A673 (cell line): ENCODE data around the gene GLDC. TPM values are rescaled to one million over a fixed set of nuclear protein-coding genes. Genes with fewer than 3 reads are reported as not detected.

Experiments used
- BruUV-seq: library from RNA; stranded (reverse); fragments of 400-500 nt; replicated peaks from 2 replicates; lab custom pipeline; 2021; lab: Mats Ljungman, UMichigan
- CTCF ChIA-PET: fragments of 300-600 bp; sonication (Branson Sonifier 250); formaldehyde crosslinking; loops from one replicate; lab custom pipeline; 2022; ENCODE audit warnings: antibody characterized with exemption; lab: Charles Lee
- POLR2A ChIA-PET: fragments of 300-600 bp; sonication (Branson Sonifier 250); formaldehyde crosslinking; loops from one replicate; lab custom pipeline; 2022; ENCODE audit warnings: antibody characterized with exemption; ENCODE audit not compliant: low non-redundant PET; lab: Charles Lee
- DNase-seq: peaks from one replicate; pipeline ENCODE4 v3.0.0-alpha.2; 2015; ENCODE audit warnings: low spot score
- H3K27ac ChIP-seq: fragments of 200-600 bp; sonication (generic); 2 replicates; pipeline ENCODE4 v1.5.1; 2016; ENCODE audit warnings: mixed run types, low read depth, mild to moderate bottlenecking, mixed read lengths, antibody characterized with exemption, low read length; ENCODE audit not compliant: poor library complexity, severe bottlenecking
- H3K27me3 ChIP-seq: fragments of 200-600 bp; sonication (generic); replicated peaks from 2 replicates; pipeline ENCODE4 v1.6.1; 2017; ENCODE audit warnings: mixed run types, low read depth, mild to moderate bottlenecking, mixed read lengths, antibody characterized with exemption, low read length; ENCODE audit not compliant: insufficient read depth, poor library complexity
- H3K36me3 ChIP-seq: fragments of 200-600 bp; sonication (generic); 2 replicates; pipeline ENCODE4 v1.6.1; 2016; ENCODE audit warnings: mixed run types, mild to moderate bottlenecking, mixed read lengths, antibody characterized with exemption, low read length; ENCODE audit not compliant: insufficient read depth, poor library complexity, severe bottlenecking
- H3K4me1 ChIP-seq: fragments of 200-600 bp; sonication (generic); 2 replicates; pipeline ENCODE4 v1.6.1; 2017; ENCODE audit warnings: mixed run types, mild to moderate bottlenecking, mixed read lengths, antibody characterized with exemption, low read length; ENCODE audit not compliant: insufficient read depth, poor library complexity, severe bottlenecking
- H3K4me3 ChIP-seq: fragments of 200-600 bp; sonication (generic); 2 replicates; pipeline ENCODE4 v1.5.1; 2016; ENCODE audit warnings: low read depth, mixed run types, mild to moderate bottlenecking, mixed read lengths, low read length; ENCODE audit not compliant: poor library complexity, severe bottlenecking
- H3K9me3 ChIP-seq: fragments of 200-600 bp; sonication (generic); 2 replicates; pipeline ENCODE4 v1.6.1; 2016; ENCODE audit warnings: mixed run types, low read depth, mild to moderate bottlenecking, mixed read lengths, antibody characterized with exemption, low read length; ENCODE audit not compliant: poor library complexity, severe bottlenecking
- CTCF ChIP-seq: fragments of 300-800, 200-600 bp; sonication (generic); conservative IDR thresholded peaks from 2 replicates; pipeline ENCODE4 v1.5.1; 2017; ENCODE audit warnings: low read depth, mild to moderate bottlenecking, antibody characterized with exemption, low read length, moderate library complexity, mixed read lengths
- EZH2 ChIP-seq: fragments of 200-600 bp; sonication (generic); IDR thresholded peaks from 2 replicates; pipeline ENCODE4 v1.6.1; 2017; ENCODE audit warnings: borderline replicate concordance, low read depth, mild to moderate bottlenecking, mixed read lengths, antibody characterized with exemption, low read length; ENCODE audit not compliant: poor library complexity, severe bottlenecking
- intact Hi-C: fragments of 100-400 bp; cut with micrococcal nuclease; formaldehyde crosslinking; loops from one replicate; pipeline ENCODE4 v1.10.0; 2022; ENCODE audit not compliant: unreplicated experiment
- total RNA-seq: library from RNA; stranded (reverse); gene quantifications from 2 replicates; pipeline ENCODE4 v1.2.3, GENCODE V29; 2021

GLDC gene
- total RNA-seq, 1 experiment from 2014 or later = 0.32 TPM

- no TSS peak for BruUV-seq
- CTCF ChIA-PET = no interaction called here
- no peak for DNase-seq
- TF ChIP-seq CTCF (no peak), EZH2 (no peak)
- Histone ChIP-seq H3K27me3 (no peaks in the 10 kb centered on the region), H3K36me3 (no peaks in the 10 kb centered on the region), H3K4me1 (no peaks in the 10 kb centered on the region), H3K27ac (no peak overlapping the region), H3K9me3 (no peaks in the 10 kb centered on the region), H3K4me3 (no peak overlapping the region)
- POLR2A ChIA-PET = no interaction called here
- intact Hi-C loops = no loop called here
These were observed 33.7 kb downstream of the GLDC start for GRCh38 chr9:6611865-6612264.

GRCh38 chr9:6610073-6610472 lies 35.5 kb downstream of the GLDC start:
- no peaks in the 10 kb centered on the region for H3K4me1 ChIP-seq
- no peaks in the 10 kb centered on the region for H3K9me3 ChIP-seq
- no TSS peak for BruUV-seq
- ChIA-PET CTCF (interaction anchor here (0.6 kb wide), 1 partner anchor 28 kb away, joined by 3 read pairs; no protein-coding TSS in a partner anchor), POLR2A (no interaction called here)
- TF ChIP-seq EZH2 = no peak
- TF ChIP-seq CTCF = no peak
- H3K27ac ChIP-seq = no peak overlapping the region
- no peaks in the 10 kb centered on the region for H3K36me3 ChIP-seq
- intact Hi-C loops = no loop called here
- no peak for DNase-seq
- no peaks in the 10 kb centered on the region for H3K27me3 ChIP-seq
- no peak overlapping the region for H3K4me3 ChIP-seq

GRCh38 chr9:6609497-6610016 lies 36.0 kb downstream of the GLDC start:
- H3K27me3 ChIP-seq = no peaks in the 10 kb centered on the region
- POLR2A ChIA-PET = no interaction called here
- no TSS peak for BruUV-seq
- H3K27ac ChIP-seq = no peak overlapping the region
- H3K36me3 ChIP-seq = no peaks in the 10 kb centered on the region
- TF ChIP-seq EZH2 (no peak), CTCF (no peak)
- DNase-seq = no peak
- intact Hi-C loops = no loop called here
- CTCF ChIA-PET = no interaction called here
- no peak overlapping the region for H3K4me3 ChIP-seq
- H3K9me3 ChIP-seq = no peaks in the 10 kb centered on the region
- H3K4me1 ChIP-seq = no peaks in the 10 kb centered on the region
